HepG2 (cell line): ENCODE data around the gene C22orf15. TPM values are rescaled to one million over a fixed set of nuclear protein-coding genes. Genes with fewer than 3 reads are reported as not detected.

Experiments
- AKAP8 ChIP-seq: sonication (generic); formaldehyde crosslinking; IDR thresholded peaks from 2 replicates; pipeline ENCODE4 v1.5.1; 2020; ENCODE audit warnings: mild to moderate bottlenecking, missing genetic modification reagents
- E2F2 ChIP-seq: sonication (generic); formaldehyde crosslinking; IDR thresholded peaks from 2 replicates; pipeline ENCODE4 v1.4.0; 2020; ENCODE audit warnings: missing genetic modification reagents, borderline replicate concordance
- ERF ChIP-seq: IDR thresholded peaks from 2 replicates; pipeline ENCODE4 v1.6.1; 2018; ENCODE audit warnings: missing biosample characterization, missing genetic modification reagents
- FOXA3 ChIP-seq: IDR thresholded peaks from 2 replicates; pipeline ENCODE4 v1.6.1; 2016; ENCODE audit warnings: missing genetic modification reagents, missing compliant biosample characterization
- MAX ChIP-seq: IDR thresholded peaks from 2 replicates; pipeline ENCODE4 v1.6.1; 2012; ENCODE audit warnings: inconsistent platforms
- MLLT10 ChIP-seq: sonication (generic); formaldehyde crosslinking; IDR thresholded peaks from 2 replicates; pipeline ENCODE4 v1.4.0; 2020; ENCODE audit warnings: missing genetic modification reagents
- NR2F1 ChIP-seq, 2 experiments: fragments of 450-650 bp in 1 of 2; formaldehyde crosslinking in 1 of 2; IDR thresholded peaks; 2 replicates each; pipeline versions ENCODE4 v1.5.0 to v1.6.1; 2016 to 2020; ENCODE audit warnings: mild to moderate bottlenecking in 1 of 2, missing compliant biosample characterization in 1 of 2, missing genetic modification reagents in 1 of 2, moderate library complexity in 1 of 2
- NR2F2 ChIP-seq: IDR thresholded peaks from 2 replicates; pipeline ENCODE4 v1.6.1; 2012; ENCODE audit warnings: low read depth, inconsistent platforms, borderline replicate concordance
- PATZ1 ChIP-seq: sonication (generic); formaldehyde crosslinking; IDR thresholded peaks from 2 replicates; pipeline ENCODE4 v1.4.0; 2020; ENCODE audit warnings: missing genetic modification reagents
- RARA ChIP-seq: IDR thresholded peaks from 2 replicates; pipeline ENCODE4 v1.6.1; 2016; ENCODE audit warnings: missing genetic modification reagents, missing compliant biosample characterization
- RFXAP ChIP-seq: sonication (generic); formaldehyde crosslinking; IDR thresholded peaks from 2 replicates; pipeline ENCODE4 v1.4.0; 2020; ENCODE audit warnings: missing genetic modification reagents, borderline replicate concordance
- SNAPC2 ChIP-seq: sonication (generic); formaldehyde crosslinking; IDR thresholded peaks from 2 replicates; pipeline ENCODE4 v1.8.1; 2022; ENCODE audit warnings: mild to moderate bottlenecking, missing genetic modification reagents
- TBL1XR1 ChIP-seq: fragments of 150-350 bp; IDR thresholded peaks from 2 replicates; pipeline ENCODE4 v1.6.1; 2014; ENCODE audit warnings: borderline replicate concordance, low read length; ENCODE audit not compliant: partially characterized antibody
- TFAP4 ChIP-seq: sonication (generic); IDR thresholded peaks from 2 replicates; pipeline ENCODE4 v1.6.1; 2016; ENCODE audit warnings: low read depth, borderline replicate concordance
- ZBED4 ChIP-seq: sonication (generic); formaldehyde crosslinking; IDR thresholded peaks from 2 replicates; pipeline ENCODE4 v1.4.0; 2020; ENCODE audit warnings: missing genetic modification reagents, borderline replicate concordance
- ZBTB43 ChIP-seq: sonication (generic); formaldehyde crosslinking; conservative IDR thresholded peaks from 2 replicates; pipeline ENCODE4 v1.4.0; 2020; ENCODE audit warnings: missing genetic modification reagents
- ZNF256 ChIP-seq: sonication (generic); formaldehyde crosslinking; conservative IDR thresholded peaks from 2 replicates; pipeline ENCODE4 v1.4.0; 2020; ENCODE audit warnings: missing genetic modification reagents
- ZNF543 ChIP-seq: sonication (generic); formaldehyde crosslinking; IDR thresholded peaks from 2 replicates; pipeline ENCODE4 v1.4.0; 2020; ENCODE audit warnings: mild to moderate bottlenecking, missing genetic modification reagents
- polyA plus RNA-seq, 8 experiments: library from polyadenylated mRNA; depleted of rRNA in 3 of 8; stranded (reverse) in 7 of 8; unstranded in 1 of 8; fragments of >200 nt; fragmentation: Illumina TruSeq in 4 of 8; extraction: Trizol in 4 of 8; gene quantifications; 2 replicates each; pipeline versions ENCODE4 v1.2.1 to v1.2.3, GENCODE V29; 2011 to 2016; ENCODE audit warnings: low read depth in 4 of 8, missing spikeins in 1 of 8, mixed read lengths in 1 of 8; ENCODE audit not compliant: insufficient read depth in 1 of 8
- total RNA-seq, 5 experiments: library from RNA; depleted of rRNA; stranded (reverse); fragments of >200 nt; fragmentation: Illumina TruSeq; extraction: Trizol; gene quantifications; 2 replicates each; pipeline ENCODE4 v1.2.3, GENCODE V29; 2016; ENCODE audit warnings: low read depth in 1 of 5

Gene C22orf15
- total and polyA plus RNA-seq, 2 of the 13 experiments (the other 11 are each of a cell fraction or from before 2014, with no cell fraction given) = not detected

- TF ChIP-seq PATZ1 (peak; percentile 97), TBL1XR1 (peak; percentile 38), TFAP4 (peak; percentile 79; the same call in 1 of the 2 replicates), MLLT10 (no peak), AKAP8 (CRISPR knock-in tag) (peak; percentile 87; the same call in 1 of the 2 replicates), NR2F2 (peak; percentile 83), E2F2 (CRISPR knock-in tag) (no peak), ZNF256 (CRISPR knock-in tag) (0 out of 2 replicates have a peak, but pooled peaks have one; percentile 44), NR2F1 (CRISPR knock-in tag; IDR thresholded peaks at IDR 0.05) (peak; percentile 78 to 81), FOXA3 (CRISPR knock-in tag) (peak; percentile 97), ZBED4 (no peak), MAX (peak; percentile 84), RARA (CRISPR knock-in tag) (peak; percentile 94), RFXAP (CRISPR knock-in tag) (no peak), ERF (CRISPR knock-in tag) (peak; percentile 68; the same call in 1 of the 2 replicates), ZBTB43 (CRISPR knock-in tag) (peak; percentile 40; the same call in 1 of the 2 replicates), ZNF543 (CRISPR knock-in tag) (peak; percentile 80; the same call in 1 of the 2 replicates), SNAPC2 (peak; percentile 69; the same call in 1 of the 2 replicates)
Measured at GRCh38 chr22:23774114-23774921, 11.5 kb downstream of the C22orf15 start (continued).
